Naive thymus-derived CD4-positive, alpha-beta T cell (primary cell): Measurements from ENCODE around the gene FGD4. TPM values are rescaled to one million over a fixed set of nuclear protein-coding genes. Genes with fewer than 3 reads are reported as not detected.
"Not testable (repeated sequence)": the region's sequence is repeated elsewhere in the genome, so short reads cannot be mapped to it uniquely, and the experiment has no call there.

Experiments used
- ATAC-seq: fragments of 150-1000 bp; cut with Tn5 transposase; 2 replicates; pipeline ENCODE4 v1.10.0; 2021; ENCODE audit warnings: mild to moderate bottlenecking, moderate library complexity
- CTCF ChIA-PET: fragments of 350-600 bp; sonication (Branson Sonifier 250); formaldehyde crosslinking; loops from one replicate; lab custom pipeline; 2021; ENCODE audit warnings: antibody characterized with exemption; lab: Charles Lee
- POLR2A ChIA-PET: fragments of 350-600 bp; sonication (Branson Sonifier 250); formaldehyde crosslinking; loops from one replicate; lab custom pipeline; 2021; ENCODE audit warnings: antibody characterized with exemption, inconsistent platforms; lab: Charles Lee
- DNase-seq, 9 donors: peaks; one replicate each; pipeline versions ENCODE4 v3.0.0 to v3.0.0-alpha.2; 2020 to 2022; ENCODE audit warnings: mixed read lengths in 1 of 9
- H3K27ac ChIP-seq: one replicate; pipeline ENCODE4 v1.7.0; 2013; ENCODE audit warnings: mild to moderate bottlenecking, low read depth, low read length, moderate library complexity
- H3K27me3 ChIP-seq, 2 donors: one replicate each; pipeline ENCODE4 v1.7.0; 2013; ENCODE audit warnings: low read length in 2 of 2, mild to moderate bottlenecking in 2 of 2, moderate library complexity in 2 of 2; ENCODE audit not compliant: control insufficient read depth in 2 of 2, insufficient read depth in 2 of 2
- H3K36me3 ChIP-seq, 3 experiments: 1 replicate in 2 of 3; 2 replicates in 1 of 3; pipeline ENCODE4 v1.7.0; 2013; ENCODE audit warnings: low read length in 3 of 3, mild to moderate bottlenecking in 3 of 3, moderate library complexity in 1 of 3; ENCODE audit not compliant: insufficient read depth in 3 of 3, control insufficient read depth in 2 of 3
- H3K4me1 ChIP-seq, 2 donors: one replicate each; pipeline ENCODE4 v1.7.0; 2013; ENCODE audit warnings: low read length in 2 of 2, mild to moderate bottlenecking in 2 of 2, moderate library complexity in 1 of 2; ENCODE audit not compliant: control insufficient read depth in 2 of 2, insufficient read depth in 2 of 2
- H3K4me3 ChIP-seq: 2 replicates; pipeline ENCODE4 v1.7.0; 2013; ENCODE audit warnings: mild to moderate bottlenecking, low read length
- H3K9me3 ChIP-seq, 3 experiments: 1 replicate in 2 of 3; 2 replicates in 1 of 3; pipeline ENCODE4 v1.7.0; 2013; ENCODE audit warnings: low read length in 3 of 3; ENCODE audit not compliant: control insufficient read depth in 2 of 3
- H3K27ac Mint-ChIP-seq, 9 donors: one replicate each; pipeline ENCODE4 v1.8.0; 2020 to 2022; ENCODE audit warnings: mixed read lengths in 9 of 9, mild to moderate bottlenecking in 8 of 9, moderate library complexity in 5 of 9, inconsistent platforms in 2 of 9
- H3K27me3 Mint-ChIP-seq, 5 donors: one replicate each; pipeline ENCODE4 v1.8.0; 2021 to 2022; ENCODE audit warnings: mixed read lengths in 5 of 5, mild to moderate bottlenecking in 1 of 5
- H3K36me3 Mint-ChIP-seq, 5 donors: one replicate each; pipeline ENCODE4 v1.8.0; 2020 to 2022; ENCODE audit warnings: mixed read lengths in 5 of 5, mild to moderate bottlenecking in 3 of 5, inconsistent platforms in 1 of 5
- H3K4me1 Mint-ChIP-seq, 7 donors: one replicate each; pipeline ENCODE4 v1.8.0; 2020 to 2022; ENCODE audit warnings: mixed read lengths in 7 of 7, mild to moderate bottlenecking in 3 of 7, inconsistent platforms in 1 of 7
- H3K4me3 Mint-ChIP-seq, 10 donors: one replicate each; pipeline ENCODE4 v1.8.0; 2020 to 2022; ENCODE audit warnings: mild to moderate bottlenecking in 10 of 10, mixed read lengths in 10 of 10, moderate library complexity in 6 of 10, inconsistent platforms in 2 of 10
- H3K9me3 Mint-ChIP-seq, 11 donors: one replicate each; pipeline ENCODE4 v1.8.0; 2020 to 2022; ENCODE audit warnings: mixed read lengths in 11 of 11, mild to moderate bottlenecking in 4 of 11, inconsistent platforms in 1 of 11, moderate library complexity in 1 of 11
- intact Hi-C, 2 donors: fragments of 100-400 bp; cut with micrococcal nuclease; formaldehyde crosslinking; loops; one replicate each; pipeline ENCODE4 v1.15.1; 2023
- polyA plus RNA-seq, 2 donors: library from polyadenylated mRNA; unstranded; fragments of 300-500 nt; fragmentation: Illumina TruSeq; gene quantifications; one replicate each; pipeline ENCODE4 v1.2.3, GENCODE V29; 2021
- total RNA-seq, 6 experiments: library from RNA in 5 of 6; stranded (reverse) in 5 of 6; gene quantifications; 1 replicate in 5 of 6; 2 replicates in 1 of 6; pipeline ENCODE4 v1.2.3 and lab custom pipeline; 2021 to 2026

Gene FGD4
- total and polyA plus RNA-seq, 7 experiments from 2014 or later, result 0.12 to 13.7 (median 0.50) TPM; not detected in 1

GRCh38 chr12:32516230-32516629 is 116.9 kb downstream of the FGD4 start:
- Histone ChIP-seq H3K27me3 (no peaks in the 10 kb centered on the region), H3K9me3 (no peaks in the 10 kb centered on the region), H3K4me1 (no peaks in the 10 kb centered on the region), H3K4me3 (no peak overlapping the region), H3K27ac (no peak overlapping the region), H3K36me3 (no peaks in the 10 kb centered on the region)
- Mint-ChIP-seq H3K27ac (no peak overlapping the region), H3K27me3 (peaks cover 0 to 20% (median 16%) of the 10 kb centered on the region in 5 donors), H3K9me3 (no peaks in the 10 kb centered on the region), H3K36me3 (no peaks in the 10 kb centered on the region), H3K4me3 (no peak overlapping the region), H3K4me1 (no peaks in the 10 kb centered on the region)
- ChIA-PET POLR2A (no interaction called here), CTCF (no interaction called here)
- intact Hi-C loops, result no loop called here
- DNase-seq (no peak), ATAC-seq (no peak)

- no peak overlapping the region for H3K27ac ChIP-seq
- Mint-ChIP-seq H3K9me3 (no peaks in the 10 kb centered on the region), H3K27me3 (peaks cover 0 to 15% (median 12%) of the 10 kb centered on the region in 5 donors), H3K4me1 (peaks cover 0 to 9% (median 6%) of the 10 kb centered on the region in 7 donors), H3K36me3 (no peaks in the 10 kb centered on the region), H3K27ac (no peak overlapping the region), H3K4me3 (no peak overlapping the region)
- ChIA-PET POLR2A (no interaction called here), CTCF (no interaction called here)
- no peaks in the 10 kb centered on the region for H3K9me3 ChIP-seq
- H3K36me3 ChIP-seq, result no peaks in the 10 kb centered on the region
- intact Hi-C loops, result no loop called here
- no peak for ATAC-seq
- DNase-seq, result no peak
- no peak overlapping the region for H3K4me3 ChIP-seq
- no peaks in the 10 kb centered on the region for H3K4me1 ChIP-seq
- H3K27me3 ChIP-seq, result no peaks in the 10 kb centered on the region
Observed at GRCh38 chr12:32517966-32518365, 118.6 kb downstream of the FGD4 start.

GRCh38 chr12:32519047-32519446 is 119.7 kb downstream of the FGD4 start:
- no peak for ATAC-seq
- H3K4me1 Mint-ChIP-seq, result peaks cover 0 to 10% (median 6%) of the 10 kb centered on the region in 7 donors
- Histone ChIP-seq H3K27me3 (no peaks in the 10 kb centered on the region), H3K4me3 (no peak overlapping the region), H3K9me3 (no peaks in the 10 kb centered on the region), H3K27ac (no peak overlapping the region), H3K4me1 (no peaks in the 10 kb centered on the region), H3K36me3 (no peaks in the 10 kb centered on the region)
- POLR2A ChIA-PET, result no interaction called here
- no peak overlapping the region for H3K27ac Mint-ChIP-seq
- intact Hi-C loops, result no loop called here
- CTCF ChIA-PET, result no interaction called here
- peaks cover 0 to 9% (median 5%) of the 10 kb centered on the region in 5 donors for H3K27me3 Mint-ChIP-seq
- H3K36me3 Mint-ChIP-seq, result no peaks in the 10 kb centered on the region
- H3K4me3 Mint-ChIP-seq, result no peak overlapping the region
- DNase-seq, result no peak
- H3K9me3 Mint-ChIP-seq, result no peaks in the 10 kb centered on the region

- Histone ChIP-seq H3K36me3 (no peaks in the 10 kb centered on the region), H3K4me3 (no peak overlapping the region), H3K9me3 (no peaks in the 10 kb centered on the region), H3K27ac (no peak overlapping the region), H3K27me3 (no peaks in the 10 kb centered on the region), H3K4me1 (no peaks in the 10 kb centered on the region)
- intact Hi-C loops, result no loop called here
- Mint-ChIP-seq H3K9me3 (no peaks in the 10 kb centered on the region), H3K27ac (peak overlapping the region in 2 of 9 donors; percentile 1 to 34), H3K27me3 (peaks cover 0 to 4% (median 0%) of the 10 kb centered on the region in 5 donors), H3K36me3 (no peaks in the 10 kb centered on the region), H3K4me1 (peaks cover 0 to 11% (median 6%) of the 10 kb centered on the region in 7 donors), H3K4me3 (no peak overlapping the region)
- DNase-seq (no peak), ATAC-seq (peak; percentile 72)
- ChIA-PET POLR2A (no interaction called here), CTCF (no interaction called here)
Observed at GRCh38 chr12:32522331-32523221, 123.2 kb downstream of the FGD4 start.

GRCh38 chr12:32525802-32526201 is 126.4 kb downstream of the FGD4 start:
- H3K27ac ChIP-seq, POLR2A ChIA-PET, H3K27me3 ChIP-seq, CTCF ChIA-PET, H3K9me3 Mint-ChIP-seq, H3K4me3 ChIP-seq, H3K27me3 Mint-ChIP-seq, H3K36me3 Mint-ChIP-seq, ATAC-seq, H3K4me1 ChIP-seq, H3K27ac Mint-ChIP-seq, intact Hi-C loops, H3K9me3 ChIP-seq, H3K36me3 ChIP-seq, H3K4me3 Mint-ChIP-seq, DNase-seq: not testable (repeated sequence)
- peaks cover 0 to 14% (median 6%) of the 10 kb centered on the region in 7 donors for H3K4me1 Mint-ChIP-seq

GRCh38 chr12:32526343-32526742 is 127.0 kb downstream of the FGD4 start:
- CTCF ChIA-PET, H3K36me3 Mint-ChIP-seq, H3K9me3 ChIP-seq, H3K4me3 Mint-ChIP-seq, H3K36me3 ChIP-seq, POLR2A ChIA-PET, intact Hi-C loops, H3K4me3 ChIP-seq, H3K27ac ChIP-seq, H3K27me3 ChIP-seq, H3K9me3 Mint-ChIP-seq, DNase-seq, H3K4me1 ChIP-seq, H3K27me3 Mint-ChIP-seq, ATAC-seq: not testable (repeated sequence)
- Mint-ChIP-seq H3K27ac (peak overlapping the region in 1 of 9 donors; percentile 59), H3K4me1 (peaks cover 0 to 14% (median 6%) of the 10 kb centered on the region in 7 donors)

GRCh38 chr12:32532422-32532821 is 133.1 kb downstream of the FGD4 start:
- peaks cover 0 to 1% (median 0%) of the 10 kb centered on the region in 11 donors for H3K9me3 Mint-ChIP-seq
- H3K4me3 Mint-ChIP-seq, result no peak overlapping the region
- CTCF ChIA-PET, result interaction anchor here (0.6 kb wide), 1 partner anchor 55 kb away, joined by 4 read pairs; no protein-coding TSS in a partner anchor

More at GRCh38 chr12:32532422-32532821, 133.1 kb downstream of the FGD4 start:
- no peaks in the 10 kb centered on the region for H3K36me3 Mint-ChIP-seq
- DNase-seq (no peak), ATAC-seq (no peak)
- peaks cover 0 to 20% (median 14%) of the 10 kb centered on the region in 7 donors for H3K4me1 Mint-ChIP-seq
- Histone ChIP-seq H3K4me3 (no peak overlapping the region), H3K4me1 (no peaks in the 10 kb centered on the region), H3K27me3 (no peaks in the 10 kb centered on the region), H3K9me3 (no peaks in the 10 kb centered on the region), H3K36me3 (no peaks in the 10 kb centered on the region), H3K27ac (no peak overlapping the region)
- H3K27me3 Mint-ChIP-seq, result peaks cover 7 to 39% (median 12%) of the 10 kb centered on the region in 5 donors
- intact Hi-C loops, result no loop called here
- no peak overlapping the region for H3K27ac Mint-ChIP-seq
- POLR2A ChIA-PET, result no interaction called here
